Hematopoietic multipotent progenitor cell treated with erythropoietin and hydrocortisone succinate and interleukin-3 and kit ligand, for 6 days (in vitro differentiated cells): ENCODE results near the gene SGK1.
"Not testable (repeated sequence)": the region's sequence is repeated elsewhere in the genome, so short reads cannot be mapped to it uniquely, and the experiment has no call there.

Source experiments
- DNase-seq: peaks from one replicate; pipeline ENCODE4 v3.0.0-alpha.2; 2015

SGK1 gene

DNA sequence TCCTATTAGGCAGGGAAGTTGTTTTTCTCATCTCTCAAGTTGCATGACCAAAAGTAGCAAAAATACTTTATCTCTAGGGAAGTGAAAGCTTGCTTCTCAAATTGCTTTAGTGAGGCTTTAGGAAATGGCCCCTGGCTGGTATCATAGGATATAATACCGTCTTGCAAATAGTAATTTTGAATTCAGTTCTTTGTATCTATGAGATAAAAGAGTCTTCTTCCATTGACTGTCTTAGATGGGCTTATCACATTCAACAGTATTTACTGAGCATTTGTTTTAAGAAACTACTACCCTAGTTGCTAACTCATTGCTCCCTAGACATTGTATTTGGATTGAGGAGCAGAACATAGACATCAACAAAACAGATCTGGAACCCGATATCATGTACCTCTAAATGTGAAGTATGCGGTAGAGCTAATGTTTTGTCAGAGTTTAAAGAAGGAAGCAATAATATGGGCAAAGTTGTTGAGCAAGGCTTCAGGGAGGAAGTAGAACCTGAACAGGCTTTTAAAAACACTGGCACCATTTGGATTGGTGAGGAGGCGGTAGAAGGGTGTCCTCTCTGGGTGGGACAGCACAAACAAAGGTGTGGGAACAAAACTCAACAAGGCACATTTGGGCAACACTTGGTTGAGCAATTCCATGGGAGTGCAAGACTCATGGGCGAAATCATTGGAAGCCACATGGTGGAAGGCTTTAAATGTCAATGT, 101.5 kb downstream of the SGK1 start:
- peak; percentile 57 for DNase-seq

DNA sequence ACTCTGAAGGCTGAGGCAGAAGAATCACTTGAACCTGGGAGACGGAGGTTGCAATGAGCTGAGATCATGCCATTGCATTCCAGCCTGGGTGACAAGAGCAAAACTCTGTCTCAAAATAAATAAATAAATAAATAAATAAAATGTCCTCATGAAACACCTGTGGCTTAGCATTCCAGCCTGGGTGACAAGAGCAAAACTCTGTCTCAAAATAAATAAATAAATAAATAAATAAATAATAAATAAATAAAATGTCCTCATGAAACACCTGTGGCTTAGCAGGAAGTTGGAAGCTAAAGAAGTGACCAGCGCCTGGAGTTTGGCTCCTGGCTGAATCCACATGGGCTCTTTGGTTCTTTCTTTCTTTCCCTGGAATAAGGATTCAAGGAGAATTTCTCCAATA, 104.5 kb downstream of the SGK1 start:
- not testable (repeated sequence) for DNase-seq

DNA sequence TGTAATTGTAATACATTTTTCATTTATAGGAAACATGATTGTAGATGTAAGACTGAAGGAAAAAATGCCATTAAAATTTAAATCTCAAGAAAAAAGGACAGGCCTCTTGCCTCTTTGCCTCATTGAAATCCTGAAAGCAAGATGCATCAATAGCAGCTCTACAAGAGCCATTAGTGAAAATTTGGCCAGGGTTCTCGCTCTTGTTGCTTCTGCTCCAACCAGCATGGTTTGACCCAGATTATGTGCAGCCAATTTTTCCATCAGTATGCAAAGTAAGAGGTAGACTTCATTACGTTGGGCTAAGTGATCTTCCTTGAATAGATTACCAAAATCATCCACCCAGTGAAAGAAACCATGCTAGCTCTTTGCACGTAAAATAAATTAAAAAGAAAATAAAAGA, 106.6 kb downstream of the SGK1 start:
- no peak for DNase-seq

DNA sequence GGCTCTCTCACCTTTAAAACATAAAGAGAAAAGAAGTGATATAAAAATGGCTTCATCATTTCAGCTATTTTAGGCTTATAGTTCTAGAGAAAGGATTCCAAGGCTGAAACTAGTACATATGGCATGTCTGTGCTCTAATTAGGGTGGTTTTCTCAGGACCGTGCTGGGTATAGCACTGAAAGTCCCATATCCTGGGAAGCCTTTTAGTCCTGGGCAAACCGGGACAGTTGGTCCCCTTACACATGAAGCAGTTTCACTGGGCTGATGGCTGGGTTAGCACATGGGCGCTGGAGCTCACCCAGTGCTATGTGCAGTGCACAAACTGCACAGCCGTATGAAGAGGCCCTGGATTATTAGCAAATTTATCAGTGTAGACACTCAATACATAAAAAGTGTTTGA, 110.5 kb downstream of the SGK1 start:
- DNase-seq: no peak

DNA sequence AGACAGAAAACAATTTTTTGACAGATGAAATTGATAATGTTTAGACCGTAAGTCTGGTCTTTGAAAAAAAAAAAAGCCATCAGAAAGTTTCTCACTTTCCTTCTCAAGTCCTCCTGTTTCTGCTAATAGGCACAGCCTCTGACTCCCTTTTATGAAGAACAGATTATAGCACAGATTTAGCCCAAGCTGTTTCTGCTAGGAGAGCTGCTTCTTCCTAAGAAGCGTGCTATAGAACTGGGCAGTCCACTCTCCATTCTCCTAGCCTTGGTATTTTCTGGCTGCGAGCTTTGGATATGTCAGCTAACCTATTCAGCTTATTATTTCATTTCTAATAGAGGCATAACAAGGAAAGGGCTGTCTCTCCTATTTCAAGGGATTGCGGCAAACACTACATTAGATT, 112.5 kb downstream of the SGK1 start:
- no peak for DNase-seq

DNA sequence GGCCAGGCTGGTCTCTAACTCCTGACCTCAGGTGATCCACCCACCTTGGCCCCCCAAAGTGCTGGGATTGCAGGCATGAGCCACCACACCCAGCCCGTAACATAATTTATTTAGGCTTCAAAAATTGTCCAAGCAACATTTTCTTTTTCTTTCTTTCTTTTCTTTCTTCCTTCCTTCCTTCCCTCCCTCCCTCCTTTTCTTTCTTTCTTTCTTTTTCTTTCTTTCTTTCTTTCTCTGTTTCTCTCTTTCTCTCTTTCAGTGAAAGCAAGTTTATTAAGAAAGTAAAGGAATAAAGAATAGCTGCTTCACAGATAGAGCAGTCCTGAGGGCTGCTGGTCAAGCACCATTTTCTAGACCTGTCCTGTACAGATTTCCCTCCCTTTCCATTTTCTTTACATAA, 113.2 kb downstream of the SGK1 start:
- DNase-seq: not testable (repeated sequence)

DNA sequence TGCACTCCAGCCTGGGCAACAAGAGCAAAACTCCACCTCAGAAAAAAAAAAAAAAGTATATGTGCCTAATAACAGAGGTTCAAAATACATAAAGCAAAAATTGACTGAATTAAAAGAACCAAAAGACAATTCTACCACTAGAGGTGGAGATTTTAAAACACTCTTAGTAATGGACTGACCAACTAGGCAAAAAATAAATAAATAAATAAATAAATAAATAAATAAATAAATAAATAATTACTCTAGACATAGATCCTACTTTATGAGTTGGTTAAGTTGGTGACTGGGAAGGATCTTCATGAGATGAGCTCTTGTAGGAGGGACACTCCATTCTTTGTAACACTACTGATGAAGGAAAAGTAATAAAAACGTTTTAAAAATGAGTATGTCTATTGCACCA, 113.9 kb downstream of the SGK1 start:
- no peak for DNase-seq

DNA sequence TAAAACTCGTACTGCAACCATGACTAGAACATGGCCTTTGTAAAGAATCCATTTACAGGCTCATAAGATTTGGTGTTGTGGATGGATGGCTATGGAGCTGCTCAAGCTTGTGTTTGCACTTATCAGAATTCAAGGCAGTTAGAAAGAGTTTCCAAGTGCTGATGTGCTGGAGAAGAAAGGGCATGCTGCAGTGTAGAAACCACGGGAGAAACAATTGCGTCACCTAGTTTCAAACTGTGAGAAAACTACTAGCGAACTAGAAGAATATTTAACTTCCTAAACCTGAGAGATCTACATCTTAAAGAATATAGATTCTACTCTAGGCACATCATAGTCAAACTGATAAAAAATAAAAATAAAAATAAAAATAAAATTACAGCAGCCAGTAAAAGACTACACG, 116.2 kb downstream of the SGK1 start:
- no peak for DNase-seq

DNA sequence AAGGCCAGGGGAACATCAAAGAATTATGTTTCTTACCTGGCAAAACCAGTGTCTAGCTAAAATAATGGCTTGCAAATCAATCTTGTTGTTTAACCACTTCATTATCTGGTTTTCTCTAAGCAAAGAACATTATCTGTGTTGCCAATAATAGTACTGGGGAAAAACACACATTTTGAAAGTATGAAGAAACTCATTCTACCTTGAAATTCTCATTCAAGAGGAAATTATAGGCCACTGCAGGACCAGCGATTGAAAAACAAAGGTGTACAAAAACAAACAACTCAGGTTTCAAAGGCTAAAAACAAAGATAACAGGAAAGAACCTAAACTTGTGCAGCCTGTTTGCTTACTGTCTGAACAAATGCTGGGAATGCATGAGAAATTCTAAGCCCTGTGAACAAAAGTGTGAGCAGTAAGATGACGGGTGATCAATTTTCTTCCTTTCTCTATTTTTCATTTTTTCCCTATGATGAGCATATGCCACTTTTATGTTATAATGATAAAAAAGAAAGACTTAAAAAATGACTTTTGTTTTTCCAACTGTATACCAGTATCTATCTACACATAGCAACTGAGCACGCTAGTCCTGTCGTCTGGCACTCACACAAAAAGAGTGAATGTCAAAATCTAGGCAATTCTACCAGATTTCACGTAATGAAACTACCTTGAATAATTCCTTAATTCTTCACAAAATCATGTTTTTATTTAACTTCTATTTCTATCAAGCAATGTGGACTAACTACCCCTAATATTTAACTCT, 117.9 kb downstream of the SGK1 start:
- DNase-seq: no peak

DNA sequence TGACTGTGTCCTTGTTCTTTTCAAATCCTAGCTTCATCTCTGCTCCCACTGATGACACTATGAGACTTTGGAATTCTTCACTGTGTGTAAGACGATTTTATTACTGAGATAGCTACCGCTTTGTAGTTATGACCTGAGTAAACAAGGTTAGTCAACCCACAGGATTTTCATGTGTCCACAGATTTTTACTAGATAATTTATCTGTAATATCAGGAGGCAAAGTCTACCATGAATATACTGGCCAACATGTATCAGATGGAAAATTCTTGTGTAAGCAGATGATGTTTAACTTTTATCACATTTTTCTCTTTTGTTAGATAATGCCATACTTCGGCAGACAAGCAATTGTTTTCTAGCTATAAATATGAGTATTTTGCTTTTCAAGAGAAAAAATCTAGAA, 119.8 kb downstream of the SGK1 start:
- DNase-seq: peak; percentile 22

DNA sequence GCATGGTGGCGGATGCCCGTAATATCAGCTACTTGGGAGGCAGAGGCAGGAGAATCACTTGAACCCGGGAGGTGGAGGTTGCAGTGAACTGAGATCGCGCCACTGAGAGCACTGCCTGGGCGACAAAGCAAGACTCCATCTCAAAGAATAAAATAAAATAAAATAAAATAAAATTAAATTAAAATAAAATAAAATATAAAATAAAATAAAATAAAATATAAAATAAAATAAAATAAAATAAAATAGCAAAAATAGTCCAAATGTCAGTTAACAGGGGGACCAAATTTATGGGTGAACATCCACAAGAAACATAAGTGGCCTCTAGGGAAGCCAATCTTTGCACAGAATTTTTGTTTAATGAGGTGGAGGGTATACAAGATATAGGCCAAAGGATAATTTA, 120.2 kb downstream of the SGK1 start:
- DNase-seq: not testable (repeated sequence)

DNA sequence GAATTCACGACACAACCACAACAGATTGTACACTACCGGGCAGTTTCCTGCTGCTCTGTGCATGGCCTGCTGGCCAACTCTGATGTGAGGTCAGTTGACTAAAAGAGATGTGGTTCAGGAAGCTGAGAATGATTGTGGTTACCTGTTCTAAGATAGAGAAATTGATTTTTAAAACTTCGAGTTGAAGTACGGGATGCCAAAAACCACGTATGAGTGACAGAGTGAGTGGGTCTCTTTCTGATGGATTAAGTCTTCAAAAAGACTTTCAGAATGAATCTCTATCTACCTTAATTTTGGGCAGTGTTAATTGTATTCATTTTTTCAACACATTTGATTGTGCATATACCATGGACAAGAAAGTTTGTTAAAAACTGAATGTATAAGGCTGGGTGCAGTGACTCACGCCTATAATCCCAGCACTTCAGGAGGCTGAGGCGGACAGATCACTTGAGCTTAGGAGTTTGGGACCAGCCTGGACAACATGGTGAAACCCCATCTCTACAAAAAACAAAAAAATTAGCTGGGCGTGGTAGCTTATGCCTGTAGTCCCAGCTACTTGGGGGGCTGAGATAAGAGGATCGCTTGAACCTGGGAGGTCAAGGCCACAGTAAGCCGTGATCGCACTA, 121.2 kb downstream of the SGK1 start:
- DNase-seq: peak; percentile 69

DNA sequence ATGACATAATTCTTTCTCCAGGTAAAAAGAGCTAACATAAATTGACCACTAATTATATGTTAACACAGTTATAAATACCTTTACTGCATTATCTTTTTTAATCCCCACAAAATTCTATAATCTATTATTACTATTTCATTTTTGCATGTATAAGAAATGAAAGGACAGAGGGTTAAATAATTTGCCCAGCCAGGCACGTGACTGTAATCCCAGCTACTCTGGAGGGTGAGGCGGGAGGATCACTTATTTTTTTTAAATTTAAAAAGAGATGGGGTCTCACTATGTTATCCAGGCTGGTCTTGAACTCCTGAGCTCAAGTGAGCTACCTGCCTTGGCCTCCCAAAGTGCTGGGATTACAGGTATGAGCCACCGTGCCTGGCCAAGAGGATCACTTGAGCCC, 121.9 kb downstream of the SGK1 start:
- no peak for DNase-seq

DNA sequence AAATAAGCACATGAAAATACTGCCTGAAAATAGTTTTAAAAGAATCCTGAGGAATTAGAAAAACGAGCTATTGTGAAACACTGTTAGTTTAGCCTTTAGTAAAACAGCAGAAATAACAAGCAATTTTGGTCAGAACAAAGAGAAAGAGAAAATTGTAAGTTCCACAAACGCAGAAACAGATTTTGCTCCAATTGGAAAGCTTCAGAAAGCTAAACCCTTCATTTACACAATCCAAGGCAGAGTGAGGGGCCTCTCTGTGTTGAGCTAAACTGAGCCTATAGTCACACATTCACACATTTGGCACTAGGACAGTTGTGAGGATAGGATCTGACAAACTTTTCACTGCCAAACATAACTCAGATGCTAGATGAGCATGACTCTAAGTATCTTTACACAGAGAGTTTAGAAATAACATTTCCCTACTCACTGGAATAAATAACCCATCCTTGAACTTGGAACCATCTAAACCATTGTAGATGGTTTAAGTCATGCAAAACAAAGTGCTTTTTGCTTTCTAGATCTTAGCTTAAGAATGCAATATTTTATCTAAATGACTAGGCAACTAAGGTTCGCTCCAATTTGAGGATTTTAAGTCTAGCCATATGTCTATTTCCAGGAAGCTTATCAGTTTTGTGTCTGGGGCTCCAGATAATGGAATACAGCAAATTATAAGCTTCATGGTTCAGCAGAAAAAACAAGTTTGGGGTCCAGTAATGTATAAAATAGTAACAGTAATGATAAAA, 122.6 kb downstream of the SGK1 start:
- peak; percentile 94 for DNase-seq

DNA sequence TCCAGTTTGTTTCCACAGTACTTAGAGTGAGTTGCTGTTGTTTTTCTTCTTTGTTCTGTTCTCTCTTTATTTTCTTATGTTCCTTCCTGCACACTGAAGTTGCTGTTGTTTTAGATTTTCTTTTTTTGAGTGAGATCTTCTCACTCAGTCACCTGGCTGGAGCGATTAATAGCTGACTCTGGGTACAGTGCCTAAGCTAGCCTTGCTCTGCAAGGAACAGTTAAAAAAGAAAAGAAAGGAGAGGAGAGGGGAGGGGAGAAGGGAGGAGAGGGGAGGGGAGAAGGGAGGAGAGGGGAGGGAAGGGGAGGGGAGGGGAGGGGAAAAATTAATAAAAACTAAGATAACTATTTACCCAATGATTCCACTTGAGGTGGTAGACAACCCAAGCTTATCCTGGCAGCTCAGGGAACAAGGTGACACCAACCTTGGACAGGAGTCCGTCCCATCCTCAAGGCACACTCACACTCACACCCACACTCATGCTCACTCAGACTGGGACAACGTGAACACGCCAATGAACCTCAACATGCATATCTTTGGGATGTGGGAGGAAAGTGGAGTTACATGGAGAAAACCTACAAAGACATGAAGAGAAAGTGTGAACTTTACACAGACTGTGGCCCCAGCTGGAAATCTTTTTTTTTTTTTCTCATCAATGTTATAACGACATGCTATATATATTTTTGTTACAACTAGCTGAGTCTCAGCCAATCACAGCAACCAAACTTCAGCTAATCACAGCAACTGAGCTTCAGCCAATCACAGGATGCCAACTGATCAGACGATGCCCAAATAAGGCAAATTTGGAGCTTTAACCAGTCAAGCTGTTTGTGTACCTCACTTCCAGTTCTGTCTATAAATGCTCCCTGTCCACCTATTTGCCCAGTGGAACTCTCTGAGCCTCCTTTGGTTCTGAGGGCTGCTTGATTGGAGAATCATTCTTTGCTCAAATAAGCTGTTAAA, 124.1 kb downstream of the SGK1 start:
- DNase-seq: no peak

DNA sequence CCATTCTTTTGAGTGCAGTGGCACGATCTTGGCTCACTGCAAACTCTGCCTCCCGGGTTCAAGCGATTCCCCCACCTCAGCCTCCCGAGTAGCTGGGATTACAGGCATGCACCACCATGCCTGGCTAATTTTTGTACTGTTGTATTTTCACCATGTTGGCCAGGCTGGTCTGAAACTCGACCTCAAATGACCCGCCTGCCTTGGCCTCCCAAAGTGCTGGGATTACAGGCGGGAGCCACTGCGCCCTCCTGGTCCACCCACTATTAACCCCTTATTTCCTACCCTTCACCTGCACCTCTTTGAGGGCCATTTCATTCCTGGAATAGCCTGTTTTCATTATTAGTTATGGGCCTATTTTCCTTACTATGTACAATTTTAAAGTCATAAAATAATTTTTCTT, 125.3 kb downstream of the SGK1 start:
- not testable (repeated sequence) for DNase-seq

DNA sequence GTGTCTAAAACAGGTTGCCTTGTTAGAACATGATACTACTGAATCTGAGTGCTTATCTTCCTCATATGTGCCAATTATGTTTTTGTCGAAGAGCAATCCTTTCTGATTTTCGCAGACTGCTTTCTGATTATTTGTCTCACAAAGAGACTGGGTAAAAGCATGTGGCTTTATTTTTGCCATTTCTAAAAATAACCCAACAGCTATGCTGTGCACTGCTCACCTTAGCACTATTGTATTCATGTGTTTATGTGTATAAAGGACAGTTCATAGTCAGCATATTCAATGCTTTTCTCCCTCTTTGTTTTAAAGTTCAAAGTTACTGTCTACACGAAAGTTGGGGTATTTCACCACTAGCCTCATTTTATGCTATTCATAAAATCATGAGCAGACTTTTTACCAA, 127.0 kb downstream of the SGK1 start:
- DNase-seq: no peak

DNA sequence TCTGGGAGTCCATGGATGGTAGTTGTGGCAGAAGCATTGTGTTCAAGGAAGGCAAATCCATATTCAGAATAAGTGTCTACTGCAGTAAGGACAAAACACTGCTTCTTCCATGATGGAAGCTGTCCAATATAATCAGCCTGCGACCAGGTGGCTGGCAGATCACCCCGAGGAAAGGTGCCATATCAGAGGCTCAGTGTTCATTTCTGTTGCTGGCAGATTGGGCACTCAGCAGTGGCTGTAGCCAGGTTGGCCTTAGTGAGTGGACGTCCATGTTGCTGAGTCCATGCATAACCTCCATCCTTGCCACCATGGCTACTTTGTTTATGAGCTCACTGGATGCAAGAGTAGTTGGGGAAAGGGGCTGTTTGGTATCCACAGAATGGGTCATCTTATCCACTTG, 130.2 kb downstream of the SGK1 start:
- DNase-seq: no peak

DNA sequence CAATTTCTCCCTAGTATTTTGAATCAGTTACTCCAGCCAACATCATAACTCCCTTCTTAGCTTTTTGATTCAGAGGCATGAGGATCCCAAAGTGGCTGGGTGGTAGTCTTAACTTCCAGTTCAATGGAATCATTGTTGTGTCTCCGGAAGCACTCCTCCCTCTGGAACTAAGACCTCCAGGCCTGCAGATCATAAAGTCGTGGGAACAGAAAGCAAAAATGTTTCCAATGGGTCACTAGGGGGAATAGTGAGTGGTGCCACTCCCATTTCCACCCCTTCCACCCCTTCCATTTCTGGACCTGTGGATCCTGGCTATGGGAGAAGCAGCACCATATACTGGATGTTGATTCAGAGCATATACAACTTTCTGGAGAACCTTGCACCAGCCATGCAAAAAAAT, 130.8 kb downstream of the SGK1 start:
- DNase-seq: no peak

DNA sequence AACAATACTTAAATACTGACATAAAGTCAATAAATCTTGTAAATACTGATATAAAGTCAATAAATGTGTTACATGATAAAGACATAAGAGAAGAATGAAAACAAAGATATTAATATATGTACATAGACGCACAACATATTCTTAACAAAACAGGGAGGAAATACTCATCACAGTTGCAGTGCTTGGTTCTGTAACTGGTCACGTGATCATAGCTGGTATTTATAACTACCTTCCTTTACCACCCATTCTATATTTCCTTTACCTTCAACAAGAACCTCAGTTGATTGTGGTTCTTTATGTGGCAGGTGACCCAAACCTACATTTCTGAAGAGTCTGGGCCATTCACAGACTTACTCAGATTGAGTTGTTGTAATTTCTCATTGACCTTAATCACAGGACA, 131.6 kb downstream of the SGK1 start:
- no peak for DNase-seq

DNA sequence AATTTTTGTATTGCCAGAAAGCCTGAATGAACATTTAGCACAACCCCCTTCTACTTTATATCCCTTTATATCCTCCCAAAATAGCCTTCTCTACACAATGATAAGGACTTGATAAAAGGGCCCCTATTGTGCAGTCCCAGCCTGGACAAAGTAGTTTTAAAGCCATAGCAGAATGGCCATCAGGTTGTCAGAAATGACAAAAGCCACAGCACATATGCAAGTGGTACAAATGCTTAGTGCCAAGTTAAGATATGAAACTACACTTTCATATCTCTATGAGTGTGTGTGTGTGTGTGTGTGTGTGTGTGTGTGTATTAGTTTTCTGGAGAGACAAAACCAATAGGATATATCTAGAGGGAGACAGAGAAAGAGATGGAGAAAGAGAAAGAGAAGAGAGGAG, 132.6 kb downstream of the SGK1 start:
- no peak for DNase-seq

DNA sequence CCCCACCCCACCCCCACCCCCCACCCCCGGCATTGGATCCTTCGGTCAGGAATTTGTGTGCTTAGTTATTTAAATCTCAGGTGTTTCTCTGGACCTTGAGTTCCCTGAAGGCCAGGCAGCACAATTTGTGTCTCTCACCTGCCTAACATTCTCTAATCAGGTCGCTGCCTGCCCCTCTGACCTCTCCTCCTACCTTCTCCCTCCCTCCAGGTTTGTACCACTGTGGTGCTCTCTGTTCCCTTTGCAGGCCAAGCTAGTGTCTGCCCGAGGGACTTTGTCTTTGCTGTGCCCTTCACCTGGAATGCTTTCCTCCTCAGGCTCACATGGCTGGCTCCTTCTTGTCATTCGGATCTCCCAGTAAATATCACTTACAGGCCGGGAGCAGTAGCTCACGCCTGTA, 134.1 kb downstream of the SGK1 start:
- no peak for DNase-seq
